GM03348 (cell line): Measurements from ENCODE around the gene PET117.
"Not testable (repeated sequence)": the region's sequence is repeated elsewhere in the genome, so short reads cannot be mapped to it uniquely, and the experiment has no call there.

Experiments
- DNase-seq: peaks from one replicate; pipeline ENCODE4 v3.0.0; 2012; ENCODE audit warnings: low spot score

Gene PET117

DNA sequence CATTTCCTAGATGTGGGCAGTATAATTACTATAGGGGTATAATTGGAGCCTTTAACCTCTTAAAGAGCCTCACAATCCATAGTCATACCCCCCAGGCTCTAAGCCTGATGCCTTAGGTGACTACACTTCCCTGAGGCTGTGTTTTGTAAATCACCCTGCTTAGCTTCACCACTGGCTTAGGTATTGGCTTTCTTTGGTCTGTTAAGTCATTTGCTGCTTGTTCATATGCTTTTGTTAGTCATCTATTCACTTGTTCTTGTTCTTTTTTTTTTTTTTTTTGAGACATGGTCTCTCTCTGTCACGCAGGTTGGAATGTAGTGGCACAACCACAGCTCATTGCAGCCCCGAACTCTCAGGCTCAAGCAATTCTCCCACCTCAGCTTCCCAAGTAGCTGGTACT is 26.7 kb downstream of the PET117 start:
- no peak for DNase-seq

DNA sequence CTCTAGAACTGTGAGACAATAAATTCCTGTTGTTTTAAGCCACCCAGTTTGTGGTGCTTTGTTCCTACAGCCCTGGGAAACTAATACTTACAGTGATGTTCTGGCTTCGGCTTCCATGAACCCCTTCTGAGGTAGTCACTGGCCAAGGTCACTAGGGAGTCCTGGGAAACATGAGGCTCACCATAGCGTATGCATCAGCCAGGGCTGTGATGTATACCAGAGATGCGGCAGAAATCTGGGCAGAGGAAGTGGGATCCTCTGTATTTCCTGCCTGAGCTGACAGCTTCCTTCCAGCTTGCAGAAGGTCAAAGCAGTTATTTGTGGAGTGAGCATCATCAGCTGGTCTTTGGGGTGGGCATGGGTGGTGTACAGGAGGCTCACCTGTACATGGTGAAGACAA is 27.9 kb downstream of the PET117 start:
- no peak for DNase-seq

DNA sequence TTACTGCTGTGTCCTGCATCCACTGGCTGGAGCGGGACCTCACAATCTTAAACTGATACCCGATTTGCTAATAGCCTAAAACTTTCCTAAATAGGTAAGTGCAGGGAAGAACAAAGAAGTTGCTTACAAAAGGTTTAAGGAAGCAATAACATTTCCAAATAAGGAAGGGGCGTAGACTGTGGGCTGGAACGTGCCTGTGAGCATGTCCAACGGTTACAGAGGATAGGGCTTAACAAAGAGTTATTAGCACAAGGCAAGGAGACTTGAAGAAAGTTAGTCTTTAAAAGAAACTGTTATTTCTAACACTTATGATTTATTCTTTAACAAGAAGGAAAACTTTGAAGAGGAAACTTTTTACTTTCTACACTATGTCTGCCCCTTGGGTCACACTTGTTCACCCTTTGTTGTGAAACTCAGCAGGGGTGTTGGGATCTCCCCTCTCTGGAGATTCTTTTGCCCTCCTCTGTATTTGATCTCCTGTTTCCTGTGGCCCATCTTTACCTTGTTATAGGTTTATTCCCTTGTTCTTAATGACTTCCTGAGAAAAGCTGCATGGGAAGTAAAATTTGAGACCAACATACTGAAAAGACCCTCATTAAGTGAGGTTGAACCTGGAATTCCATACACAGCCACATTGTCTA is 28.7 kb downstream of the PET117 start:
- DNase-seq: no peak

DNA sequence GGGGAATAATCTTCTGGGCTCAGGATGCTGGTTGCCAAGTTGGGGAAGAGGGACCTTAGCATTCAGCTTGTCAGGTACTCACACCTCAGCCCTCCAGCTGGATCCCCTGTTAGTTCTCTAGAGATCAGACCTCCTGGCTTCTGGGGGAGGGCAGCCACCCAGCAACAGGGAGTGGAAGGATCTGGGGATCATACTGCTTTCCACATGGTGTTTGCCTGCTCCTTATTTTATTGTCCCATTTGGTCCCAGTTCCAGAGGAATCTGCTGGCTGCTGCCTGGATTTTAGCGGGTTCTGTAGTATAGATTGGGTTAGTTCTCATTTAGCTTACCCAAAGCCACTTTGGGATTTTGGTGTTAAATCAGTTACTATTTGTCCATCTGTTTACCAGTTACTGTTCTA is 29.3 kb downstream of the PET117 start:
- DNase-seq: no peak

DNA sequence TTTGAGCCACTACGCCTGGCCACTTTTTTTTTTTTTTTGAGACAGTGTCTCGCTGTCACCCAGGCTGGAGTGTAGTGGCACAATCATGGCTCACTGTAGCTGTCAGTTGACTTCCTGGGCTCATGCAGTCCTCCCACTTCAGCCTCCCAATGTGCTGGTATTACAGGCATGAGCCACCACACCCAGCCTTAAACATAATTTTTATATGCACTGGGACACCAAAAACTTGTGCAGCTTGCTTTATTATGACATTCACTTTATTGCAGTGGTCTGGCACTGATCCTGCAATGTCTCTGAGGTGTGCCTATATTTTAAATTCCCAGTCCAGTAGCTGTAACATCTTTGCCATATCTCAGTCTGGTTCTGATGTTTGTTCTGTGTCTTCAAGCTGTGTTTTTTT is 34.7 kb downstream of the PET117 start:
- DNase-seq: no peak

DNA sequence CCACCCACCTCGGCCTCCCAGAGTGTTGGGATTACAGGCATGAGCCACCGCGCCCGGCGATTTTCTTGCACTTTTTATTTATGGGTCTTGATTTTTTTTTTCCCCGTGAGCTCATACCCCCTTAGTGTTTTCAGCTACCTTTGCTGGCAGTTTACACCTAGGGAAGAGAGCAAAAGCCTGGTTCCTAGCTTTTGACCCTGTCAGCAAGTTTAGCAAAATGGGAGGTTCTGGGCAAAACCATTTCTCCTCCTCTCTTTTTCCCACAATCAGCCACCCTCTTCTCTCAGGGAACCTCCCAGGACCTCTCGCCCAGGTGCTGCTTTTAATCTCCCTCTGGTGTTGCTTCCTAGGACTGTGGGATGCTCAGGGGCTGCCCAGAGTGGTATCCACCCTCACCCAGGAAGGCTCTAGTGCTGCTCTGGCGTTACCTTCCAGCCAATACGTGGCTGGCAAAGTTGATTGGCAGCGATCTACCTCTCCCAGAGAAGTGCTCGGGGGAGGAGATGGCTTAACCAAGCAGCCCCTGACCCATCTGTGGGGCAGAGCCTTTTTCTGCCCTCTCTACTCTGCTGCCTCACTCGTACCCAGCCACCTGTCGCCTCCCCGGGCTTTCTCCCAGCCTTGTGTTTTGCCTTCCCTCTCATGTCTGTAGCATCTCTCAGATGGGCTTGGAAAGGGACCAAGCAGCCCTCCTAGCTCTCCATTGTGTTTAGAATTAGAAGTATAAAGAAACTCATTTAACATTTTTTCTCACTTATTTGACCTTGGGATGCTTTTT is 37.4 kb downstream of the PET117 start:
- no peak for DNase-seq

DNA sequence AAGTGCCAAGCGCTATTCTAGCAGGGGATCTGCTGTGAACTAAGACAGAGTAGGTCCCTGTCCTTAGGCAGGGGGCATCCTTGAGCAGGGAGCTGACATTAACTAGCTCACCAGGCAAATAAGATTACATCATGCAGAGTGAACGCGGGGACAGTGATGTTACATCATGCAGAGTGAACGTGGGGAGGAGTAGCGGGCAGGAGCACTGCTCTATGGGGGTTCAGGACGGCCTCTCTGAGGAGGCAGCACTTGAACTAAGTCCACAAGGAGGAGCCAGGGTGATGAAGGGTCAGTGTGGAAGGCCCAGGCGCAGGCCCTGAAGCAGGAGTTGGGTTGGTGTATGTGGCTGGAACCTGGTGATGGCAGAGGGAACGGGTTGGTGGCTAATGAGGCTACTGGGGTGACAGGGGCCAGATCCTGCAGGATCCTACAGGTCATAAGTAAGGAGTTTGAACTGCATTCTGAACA is 38.7 kb downstream of the PET117 start:
- DNase-seq: no peak

DNA sequence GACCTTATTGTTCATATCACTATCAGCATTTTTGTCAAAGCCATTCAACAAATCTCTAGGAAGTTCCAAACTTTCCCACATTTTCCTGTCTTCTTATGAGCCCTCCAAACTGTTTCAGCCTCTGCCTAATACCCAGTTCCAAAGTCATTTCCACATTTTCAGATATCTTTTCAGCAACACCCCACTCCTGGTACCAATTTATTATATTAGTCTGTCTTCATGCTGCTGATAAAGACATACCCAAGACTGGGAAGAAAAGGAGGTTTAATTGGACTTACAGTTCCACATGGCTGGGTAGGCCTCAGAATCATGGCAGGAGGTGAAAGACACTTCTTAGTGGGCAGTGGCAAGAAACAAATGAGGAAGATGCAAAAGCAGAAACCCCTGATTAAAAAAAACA is 42.7 kb downstream of the PET117 start:
- DNase-seq: not testable (repeated sequence)

DNA sequence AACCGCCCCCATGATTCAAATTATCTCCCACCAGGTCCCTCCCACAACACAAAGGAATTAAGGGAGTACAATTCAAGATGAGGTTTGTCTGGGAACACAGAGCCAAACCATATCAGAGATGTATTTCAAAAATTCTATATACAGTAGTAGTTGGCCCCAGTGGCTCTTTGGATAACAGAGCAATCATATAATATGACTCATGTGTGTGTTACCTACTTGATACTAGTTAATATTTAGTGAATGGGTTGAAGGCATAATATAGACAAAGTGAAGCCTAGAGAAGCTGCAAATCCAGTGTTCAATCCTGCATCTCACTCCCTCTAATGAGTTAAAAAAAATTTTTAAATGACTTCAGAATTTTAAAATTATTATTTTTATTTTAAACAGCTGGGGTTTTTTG is 43.2 kb downstream of the PET117 start:
- DNase-seq: no peak

DNA sequence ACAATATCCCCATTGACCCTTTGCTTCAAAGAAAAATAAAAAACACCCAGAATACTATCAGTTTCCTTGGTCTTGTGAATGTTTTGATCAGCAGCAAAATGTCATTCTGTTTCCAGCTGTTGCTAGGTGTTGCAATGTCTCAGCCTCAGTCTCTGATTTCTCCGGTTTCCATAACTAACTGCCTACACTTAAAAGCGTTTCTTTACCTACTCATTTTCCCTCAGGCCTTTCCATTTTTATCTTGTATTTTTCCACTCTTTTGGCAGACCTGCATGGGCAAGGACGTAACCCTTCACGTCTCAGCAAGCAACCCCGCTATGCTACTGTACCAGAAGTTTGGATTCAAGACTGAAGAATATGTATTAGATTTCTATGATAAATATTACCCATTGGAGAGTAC is 49.4 kb downstream of the PET117 start:
- DNase-seq: no peak

DNA sequence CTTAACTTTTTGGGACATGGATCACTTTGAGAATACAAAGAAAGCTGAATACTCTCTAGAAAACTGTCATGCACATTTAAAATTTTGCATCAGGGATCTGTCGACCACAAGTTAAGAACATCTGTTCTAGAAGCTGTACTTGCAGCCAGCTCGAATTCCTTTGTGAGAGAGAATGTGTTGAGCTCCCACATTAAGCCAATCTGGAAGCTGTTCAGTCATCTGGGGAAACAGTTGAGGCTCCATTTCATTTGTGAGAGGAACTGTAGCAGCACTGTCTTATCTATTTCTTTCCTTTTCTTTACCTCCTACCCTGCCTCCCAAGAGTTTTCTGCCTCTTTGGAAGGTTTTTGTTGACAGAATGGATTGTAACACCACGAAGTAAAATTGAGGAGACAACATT is 50.8 kb downstream of the PET117 start:
- DNase-seq: peak; percentile 75

DNA sequence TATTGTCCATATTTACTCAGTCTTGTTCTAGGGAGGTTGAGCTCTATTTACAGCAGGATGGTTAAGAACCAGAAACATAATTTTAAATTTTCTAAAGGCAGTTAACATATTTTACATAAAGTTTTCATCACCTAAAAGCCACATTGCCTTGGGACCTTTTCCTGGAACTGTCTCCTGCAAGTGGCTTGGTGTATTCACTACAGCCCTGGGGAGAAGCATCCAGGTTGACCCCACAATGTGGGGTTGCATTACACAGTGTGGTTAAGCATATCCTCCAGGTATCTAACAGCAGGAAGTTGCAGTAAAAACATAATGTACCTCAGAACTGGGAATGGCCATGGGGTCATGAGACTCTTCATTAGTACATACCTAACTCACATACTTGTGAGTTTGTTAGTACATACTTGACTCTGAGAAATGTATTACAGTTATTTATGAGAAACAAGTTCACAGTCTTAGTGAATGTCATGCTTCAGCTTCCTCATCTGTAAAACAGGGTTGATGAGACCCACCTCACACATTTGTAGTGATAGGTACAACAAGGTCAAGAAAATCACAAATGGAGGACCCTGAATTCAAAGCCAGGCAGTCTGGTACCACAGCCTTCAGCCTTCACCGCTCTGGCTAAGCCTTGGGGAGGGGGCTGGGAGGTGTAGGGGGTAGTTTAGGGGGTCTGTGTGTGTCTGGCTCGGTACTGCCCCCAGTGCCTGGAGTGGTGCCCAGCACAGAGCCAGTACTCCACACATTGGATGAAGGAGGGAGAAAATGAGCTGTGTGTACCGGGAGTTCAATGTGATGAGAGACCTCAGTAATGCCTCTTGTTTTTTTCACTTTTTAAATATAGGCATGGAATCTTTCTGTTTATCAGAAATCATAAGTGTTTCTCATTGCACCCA is 52.9 kb downstream of the PET117 start:
- no peak for DNase-seq

DNA sequence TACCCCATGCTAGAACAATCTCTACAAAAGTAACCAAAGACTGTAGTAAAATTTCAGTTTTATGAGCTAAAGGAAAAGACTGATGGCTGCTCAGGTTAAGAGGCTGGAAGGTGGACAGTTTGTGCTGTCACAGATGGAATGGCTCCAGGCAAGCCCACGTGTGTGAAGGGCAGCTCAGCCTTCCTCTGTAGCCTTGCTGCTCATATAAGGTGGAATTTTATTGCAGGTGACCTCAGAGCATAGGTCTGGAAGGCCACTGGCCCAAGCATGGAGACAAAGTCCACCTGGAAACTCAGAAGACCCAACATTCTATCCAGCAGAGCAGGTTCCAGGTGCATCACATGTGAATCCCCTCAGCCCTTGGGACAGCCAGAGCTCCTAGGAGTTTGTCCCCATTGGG is 53.6 kb downstream of the PET117 start:
- no peak for DNase-seq
